Measurements from ENCODE around the gene GNAQ.

GNAQ gene

GRCh38 chr9:77827104-77827784 is 204.4 kb downstream of the GNAQ start:
- H3K4me3 ChIP-seq (ENCODE audit: low read depth, low read length) = no peak overlapping the region
- no peak for TF ChIP-seq CTCF (IDR thresholded peaks at IDR 0.05; ENCODE audit: low read depth, low read length)

GRCh38 chr9:77826621-77827020 is 205.0 kb downstream of the GNAQ start:
- H3K4me3 ChIP-seq (ENCODE audit: low read depth, low read length) = no peak overlapping the region
- no peak for TF ChIP-seq CTCF (IDR thresholded peaks at IDR 0.05; ENCODE audit: low read depth, low read length)

GRCh38 chr9:77826116-77826515 is 205.5 kb downstream of the GNAQ start:
- H3K4me3 ChIP-seq (ENCODE audit: low read depth, low read length) = no peak overlapping the region
- no peak for TF ChIP-seq CTCF (IDR thresholded peaks at IDR 0.05; ENCODE audit: low read depth, low read length)

- no peak overlapping the region for H3K4me3 ChIP-seq (ENCODE audit: low read depth, low read length)
- TF ChIP-seq CTCF (IDR thresholded peaks at IDR 0.05; ENCODE audit: low read depth, low read length) = no peak
Measured at GRCh38 chr9:77825361-77825760, 206.2 kb downstream of the GNAQ start.

GRCh38 chr9:77820293-77820954 is 211.2 kb downstream of the GNAQ start:
- H3K4me3 ChIP-seq (ENCODE audit: low read depth, low read length) = no peak overlapping the region
- TF ChIP-seq CTCF (IDR thresholded peaks at IDR 0.05; ENCODE audit: low read depth, low read length) = no peak

GRCh38 chr9:77819657-77820056 is 212.0 kb downstream of the GNAQ start:
- H3K4me3 ChIP-seq (ENCODE audit: low read depth, low read length) = no peak overlapping the region
- TF ChIP-seq CTCF (IDR thresholded peaks at IDR 0.05; ENCODE audit: low read depth, low read length) = no peak

- TF ChIP-seq CTCF (IDR thresholded peaks at IDR 0.05; ENCODE audit: low read depth, low read length) = no peak
Measured at GRCh38 chr9:77817590-77818311, 213.9 kb downstream of the GNAQ start.

More at GRCh38 chr9:77817590-77818311, 213.9 kb downstream of the GNAQ start:
- no peak overlapping the region for H3K4me3 ChIP-seq (ENCODE audit: low read depth, low read length)
